Bone marrow (tissue), 2 donors: ENCODE results near the gene MS4A6E.
A peak's percentile ranks its signal among the peaks of the same experiment; 100 is the strongest.

ENCODE experiments used
- DNase-seq, 2 donors: peaks; one replicate each; lab custom pipeline; 2025; lab: John Stamatoyannopoulos, UW

MS4A6E gene

DNA sequence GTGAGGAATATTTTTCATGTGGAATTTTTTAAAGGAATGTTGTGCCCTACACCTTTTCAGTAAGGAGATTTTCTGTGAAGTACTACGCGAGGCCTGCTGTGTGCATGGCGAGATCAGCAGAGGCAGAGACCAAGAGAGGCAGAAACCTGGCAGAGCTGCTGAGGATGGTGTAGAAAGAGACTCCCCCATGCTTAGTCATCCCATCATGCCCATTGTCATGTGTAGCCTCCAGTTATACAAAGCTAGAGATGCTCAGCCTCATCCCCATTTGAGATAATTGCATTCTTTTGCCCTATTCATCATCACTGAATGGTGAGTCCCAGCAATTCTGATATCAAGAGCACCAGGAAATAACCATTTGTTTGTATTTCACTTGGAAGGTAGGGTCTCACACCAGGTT, 48.3 kb downstream of the MS4A6E start:
- no peak for DNase-seq

- DNase-seq = peak in 1 of 2 donors; percentile 12
These were observed 49.5 kb downstream of the MS4A6E start for GRCh38 chr11:60376601-60377000.

DNA sequence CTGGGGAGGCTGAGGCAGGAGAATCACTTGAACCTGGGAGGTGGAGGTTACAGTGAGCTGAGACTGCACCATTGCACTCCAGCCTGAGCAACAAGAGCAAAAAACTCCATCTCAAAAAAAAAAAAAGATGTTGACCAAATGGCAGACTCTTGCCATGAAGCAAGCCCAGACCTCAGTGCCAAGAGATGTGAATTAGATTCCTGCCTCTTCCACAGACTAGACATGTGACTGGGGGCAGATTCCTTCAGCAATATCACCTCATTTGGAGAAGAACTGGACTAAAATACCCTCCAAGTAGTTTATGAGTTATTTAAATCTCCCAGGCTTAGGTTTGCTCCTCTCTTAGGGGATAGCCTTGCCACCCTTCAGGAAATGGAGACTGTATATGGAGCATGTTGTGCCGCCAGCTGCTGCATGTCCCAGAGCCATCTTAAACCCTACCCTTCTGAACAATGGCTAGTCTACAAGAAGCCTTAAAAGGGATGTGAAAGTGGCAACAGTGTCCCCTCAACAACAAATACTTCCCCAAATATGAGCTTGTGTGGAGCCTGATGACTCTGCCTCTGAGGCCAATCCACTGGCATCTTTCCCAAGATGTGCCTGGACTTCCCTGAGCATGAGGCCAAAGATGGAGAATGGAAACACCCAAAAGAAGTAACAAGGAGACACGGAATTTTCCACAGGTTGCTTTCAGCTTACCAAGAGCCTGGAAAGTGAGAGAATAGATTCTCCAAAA, 50.5 kb downstream of the MS4A6E start:
- peak; percentile 28 to 36 for DNase-seq

DNA sequence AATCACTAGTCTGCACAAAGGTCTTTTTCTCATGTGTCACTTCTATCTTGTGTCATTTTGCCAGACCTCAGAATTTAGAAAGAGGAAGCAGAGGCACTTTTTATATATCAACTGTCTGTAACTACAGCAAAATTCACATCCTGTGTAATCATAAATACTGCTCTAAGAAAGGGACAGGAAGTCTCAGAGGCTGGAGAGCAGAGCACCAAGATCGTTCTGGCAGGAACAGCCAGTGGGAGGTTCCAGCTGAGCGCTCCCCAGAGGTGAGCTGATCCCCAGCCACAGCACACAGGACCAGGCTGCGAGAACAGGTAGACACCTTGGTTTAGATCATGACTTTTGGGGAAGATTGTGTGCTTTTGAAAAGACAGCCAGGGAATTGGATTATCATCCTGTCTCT, 51.3 kb downstream of the MS4A6E start, which contains the start of gene MS4A7:
MS4A7 (plus strand) TSS at position 179 of the 400 bp plus-strand sequence. CDS start 4,610 bp downstream, outside the sequence.
- peak; percentile 41 to 96 for DNase-seq

- DNase-seq = peak in 1 of 2 donors; percentile 72
These were observed 62.3 kb downstream of the MS4A6E start for GRCh38 chr11:60389279-60389910.

DNA sequence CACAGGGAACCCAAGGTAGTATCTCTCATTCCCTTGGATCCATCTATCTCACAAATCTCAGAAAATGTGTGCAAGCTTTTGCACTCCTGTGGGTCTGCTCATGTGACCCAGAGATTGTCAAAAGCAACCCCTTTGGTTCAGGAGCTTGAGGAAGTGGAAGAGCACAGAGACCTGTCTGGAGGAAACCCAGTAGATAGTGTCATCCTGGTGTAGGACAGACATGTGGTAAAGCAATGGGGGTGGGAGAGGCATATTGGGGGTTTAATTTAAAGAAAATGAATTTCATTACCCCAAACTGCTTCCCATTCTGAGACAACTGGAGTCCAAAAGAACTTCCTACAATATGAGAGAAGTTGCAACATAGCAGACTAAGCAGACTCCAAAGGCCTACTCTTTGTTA, 63.4 kb downstream of the MS4A6E start:
- peak in 1 of 2 donors; percentile 5 for DNase-seq
